ENCODE measurements around the gene BICRA.

BICRA gene

DNA sequence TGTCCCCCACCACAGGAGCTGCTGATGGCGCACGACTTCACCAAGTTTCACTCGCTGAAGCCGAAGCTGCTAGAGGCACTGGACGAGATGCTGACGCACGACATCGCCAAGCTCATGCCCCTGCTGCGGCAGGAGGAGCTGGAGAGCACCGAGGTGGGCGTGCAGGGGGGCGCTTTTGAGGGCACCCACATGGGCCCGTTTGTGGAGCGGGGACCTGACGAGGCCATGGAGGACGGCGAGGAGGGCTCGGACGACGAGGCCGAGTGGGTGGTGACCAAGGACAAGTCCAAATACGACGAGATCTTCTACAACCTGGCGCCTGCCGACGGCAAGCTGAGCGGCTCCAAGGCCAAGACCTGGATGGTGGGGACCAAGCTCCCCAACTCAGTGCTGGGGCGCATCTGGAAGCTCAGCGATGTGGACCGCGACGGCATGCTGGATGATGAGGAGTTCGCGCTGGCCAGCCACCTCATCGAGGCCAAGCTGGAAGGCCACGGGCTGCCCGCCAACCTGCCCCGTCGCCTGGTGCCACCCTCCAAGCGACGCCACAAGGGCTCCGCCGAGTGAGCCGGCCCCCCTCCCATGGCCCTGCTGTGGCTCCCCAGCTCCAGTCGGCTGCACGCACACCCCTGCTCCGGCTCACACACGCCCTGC lies 132.1 kb downstream of the BICRA start (continued):
- TF ChIP-seq, protein P1, sequence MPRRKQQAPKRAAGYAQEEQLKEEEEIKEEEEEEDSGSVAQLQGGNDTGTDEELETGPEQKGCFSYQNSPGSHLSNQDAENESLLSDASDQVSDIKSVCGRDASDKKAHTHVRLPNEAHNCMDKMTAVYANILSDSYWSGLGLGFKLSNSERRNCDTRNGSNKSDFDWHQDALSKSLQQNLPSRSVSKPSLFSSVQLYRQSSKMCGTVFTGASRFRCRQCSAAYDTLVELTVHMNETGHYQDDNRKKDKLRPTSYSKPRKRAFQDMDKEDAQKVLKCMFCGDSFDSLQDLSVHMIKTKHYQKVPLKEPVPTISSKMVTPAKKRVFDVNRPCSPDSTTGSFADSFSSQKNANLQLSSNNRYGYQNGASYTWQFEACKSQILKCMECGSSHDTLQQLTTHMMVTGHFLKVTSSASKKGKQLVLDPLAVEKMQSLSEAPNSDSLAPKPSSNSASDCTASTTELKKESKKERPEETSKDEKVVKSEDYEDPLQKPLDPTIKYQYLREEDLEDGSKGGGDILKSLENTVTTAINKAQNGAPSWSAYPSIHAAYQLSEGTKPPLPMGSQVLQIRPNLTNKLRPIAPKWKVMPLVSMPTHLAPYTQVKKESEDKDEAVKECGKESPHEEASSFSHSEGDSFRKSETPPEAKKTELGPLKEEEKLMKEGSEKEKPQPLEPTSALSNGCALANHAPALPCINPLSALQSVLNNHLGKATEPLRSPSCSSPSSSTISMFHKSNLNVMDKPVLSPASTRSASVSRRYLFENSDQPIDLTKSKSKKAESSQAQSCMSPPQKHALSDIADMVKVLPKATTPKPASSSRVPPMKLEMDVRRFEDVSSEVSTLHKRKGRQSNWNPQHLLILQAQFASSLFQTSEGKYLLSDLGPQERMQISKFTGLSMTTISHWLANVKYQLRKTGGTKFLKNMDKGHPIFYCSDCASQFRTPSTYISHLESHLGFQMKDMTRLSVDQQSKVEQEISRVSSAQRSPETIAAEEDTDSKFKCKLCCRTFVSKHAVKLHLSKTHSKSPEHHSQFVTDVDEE (CRISPR knock-in tag; IDR thresholded peaks at IDR 0.05), result no peak

DNA sequence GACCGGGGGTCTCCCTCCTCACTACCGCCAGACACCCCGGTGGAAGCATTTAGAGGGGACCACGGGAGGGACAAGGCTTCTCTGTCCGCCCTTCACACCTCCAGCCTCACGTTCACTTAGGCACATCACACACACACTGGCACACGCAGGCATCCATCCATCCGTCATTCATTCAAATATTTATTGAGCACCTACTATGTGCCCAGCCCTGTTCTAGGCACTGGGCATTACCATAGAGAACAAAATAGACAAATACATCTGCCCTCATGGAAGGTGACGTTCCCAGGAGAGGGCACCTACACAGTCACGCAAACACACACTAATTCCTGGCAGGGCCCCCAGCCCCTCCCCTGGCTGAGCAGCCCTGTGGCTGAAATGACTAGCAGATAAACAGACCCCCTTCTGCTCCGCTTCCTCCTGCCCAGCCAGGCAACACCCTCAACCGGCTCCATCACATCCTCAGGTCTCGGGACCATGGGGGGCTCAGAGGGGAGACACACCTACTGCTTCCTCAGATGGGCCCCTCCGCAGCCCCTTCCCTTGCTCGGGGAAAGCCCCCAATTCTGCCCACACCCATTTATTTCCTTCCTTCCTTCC lies 132.7 kb downstream of the BICRA start:
- no peak for ATAC-seq
- TF ChIP-seq ARNTL (CRISPR knock-in tag; IDR thresholded peaks at IDR 0.05; ENCODE audit: borderline replicate concordance, low read depth) (no peak), ESRRG (CRISPR knock-in tag; IDR thresholded peaks at IDR 0.05) (no peak), ISL1 (CRISPR knock-in tag; IDR thresholded peaks at IDR 0.05) (no peak), ZFP30 (CRISPR knock-in tag; IDR thresholded peaks at IDR 0.05) (no peak), BACH2 (CRISPR knock-in tag; IDR thresholded peaks at IDR 0.05; ENCODE audit: borderline replicate concordance) (no peak), ZC3H10 (CRISPR knock-in tag; IDR thresholded peaks at IDR 0.05) (no peak), CSDC2 (CRISPR knock-in tag; IDR thresholded peaks at IDR 0.05) (no peak), SNAI2 (CRISPR knock-in tag; IDR thresholded peaks at IDR 0.05) (no peak), TCF4 (CRISPR knock-in tag; IDR thresholded peaks at IDR 0.05; ENCODE audit: borderline replicate concordance) (no peak), PATZ1 (CRISPR knock-in tag; IDR thresholded peaks at IDR 0.05; ENCODE audit: borderline replicate concordance) (no peak), OSR1 (CRISPR knock-in tag; IDR thresholded peaks at IDR 0.05) (no peak), CSRNP3 (CRISPR knock-in tag; IDR thresholded peaks at IDR 0.05) (no peak), ZNF565 (CRISPR knock-in tag; conservative IDR thresholded peaks at IDR 0.05; ENCODE audit: low read depth) (no peak)
- TF ChIP-seq, protein P2, sequence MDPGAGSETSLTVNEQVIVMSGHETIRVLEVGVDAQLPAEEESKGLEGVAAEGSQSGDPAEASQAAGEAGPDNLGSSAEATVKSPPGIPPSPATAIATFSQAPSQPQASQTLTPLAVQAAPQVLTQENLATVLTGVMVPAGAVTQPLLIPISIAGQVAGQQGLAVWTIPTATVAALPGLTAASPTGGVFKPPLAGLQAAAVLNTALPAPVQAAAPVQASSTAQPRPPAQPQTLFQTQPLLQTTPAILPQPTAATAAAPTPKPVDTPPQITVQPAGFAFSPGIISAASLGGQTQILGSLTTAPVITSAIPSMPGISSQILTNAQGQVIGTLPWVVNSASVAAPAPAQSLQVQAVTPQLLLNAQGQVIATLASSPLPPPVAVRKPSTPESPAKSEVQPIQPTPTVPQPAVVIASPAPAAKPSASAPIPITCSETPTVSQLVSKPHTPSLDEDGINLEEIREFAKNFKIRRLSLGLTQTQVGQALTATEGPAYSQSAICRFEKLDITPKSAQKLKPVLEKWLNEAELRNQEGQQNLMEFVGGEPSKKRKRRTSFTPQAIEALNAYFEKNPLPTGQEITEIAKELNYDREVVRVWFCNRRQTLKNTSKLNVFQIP (CRISPR knock-in tag; IDR thresholded peaks at IDR 0.05; ENCODE audit: borderline replicate concordance, low read depth), result no peak
- TF ChIP-seq, protein P1 (CRISPR knock-in tag; IDR thresholded peaks at IDR 0.05), result no peak

- ATAC-seq, result no peak
- no peak for TF ChIP-seq ISL1 (CRISPR knock-in tag; IDR thresholded peaks at IDR 0.05)
- TF ChIP-seq CSDC2 (CRISPR knock-in tag; IDR thresholded peaks at IDR 0.05), result no peak
- TF ChIP-seq ZFP30 (CRISPR knock-in tag; IDR thresholded peaks at IDR 0.05), result no peak
- no peak for TF ChIP-seq ESRRG (CRISPR knock-in tag; IDR thresholded peaks at IDR 0.05)
- TF ChIP-seq ARNTL (CRISPR knock-in tag; IDR thresholded peaks at IDR 0.05; ENCODE audit: borderline replicate concordance, low read depth), result no peak
- TF ChIP-seq CSRNP3 (CRISPR knock-in tag; IDR thresholded peaks at IDR 0.05), result no peak
- no peak for TF ChIP-seq ZFP3 (CRISPR knock-in tag; IDR thresholded peaks at IDR 0.05)
- no peak for TF ChIP-seq PPARA (CRISPR knock-in tag; IDR thresholded peaks at IDR 0.05; ENCODE audit: borderline replicate concordance)
- no peak for TF ChIP-seq TCF4 (CRISPR knock-in tag; IDR thresholded peaks at IDR 0.05; ENCODE audit: borderline replicate concordance)
- no peak for TF ChIP-seq BACH2 (CRISPR knock-in tag; IDR thresholded peaks at IDR 0.05; ENCODE audit: borderline replicate concordance)
- TF ChIP-seq ZNF70 (CRISPR knock-in tag; IDR thresholded peaks at IDR 0.05), result no peak
- TF ChIP-seq, protein P2 (CRISPR knock-in tag; IDR thresholded peaks at IDR 0.05; ENCODE audit: borderline replicate concordance, low read depth), result no peak
- TF ChIP-seq RARB (CRISPR knock-in tag; IDR thresholded peaks at IDR 0.05), result no peak
- no peak for TF ChIP-seq PATZ1 (CRISPR knock-in tag; IDR thresholded peaks at IDR 0.05; ENCODE audit: borderline replicate concordance)
Measured at GRCh38 chr19:47742634-47743033, 133.7 kb downstream of the BICRA start.

Measured in SK-N-SH treated with all-trans-retinoic acid at 6 μM for 48 hours (cell line).